SK-N-SH (cell line): ENCODE measurements around the gene CYP2B6.

Experiments
- CTCF ChIP-seq: fragments of 200-600 bp; sonication (generic); IDR thresholded peaks from 2 replicates; pipeline ENCODE4 v1.6.1; 2017; ENCODE audit warnings: antibody characterized with exemption, mild to moderate bottlenecking, moderate library complexity
- EP300 ChIP-seq, 2 experiments: IDR thresholded peaks; 2 replicates each; pipeline versions ENCODE4 v1.4.0 to v1.6.1; 2012; ENCODE audit warnings: borderline replicate concordance in 1 of 2, low read depth in 1 of 2, low read length in 1 of 2
- JUND ChIP-seq: IDR thresholded peaks from 2 replicates; pipeline ENCODE4 v1.4.0; 2012
- PBX3 ChIP-seq: IDR thresholded peaks from 2 replicates; pipeline ENCODE4; 2012
- POLR2AphosphoS5 ChIP-seq: IDR thresholded peaks from 2 replicates; pipeline ENCODE4 v1.6.1; 2012; ENCODE audit warnings: low read depth, low read length
- REST ChIP-seq: IDR thresholded peaks from 2 replicates; pipeline ENCODE4 v1.6.1; 2012; ENCODE audit warnings: mild to moderate bottlenecking, low read depth, low read length, moderate library complexity
- RFX5 ChIP-seq: IDR thresholded peaks from 2 replicates; pipeline ENCODE4 v1.6.1; 2012; ENCODE audit warnings: mild to moderate bottlenecking, improper control_type of control experiment, low read length
- RXRA ChIP-seq: IDR thresholded peaks from 2 replicates; pipeline ENCODE4 v1.4.0; 2012; ENCODE audit warnings: low read depth, mild to moderate bottlenecking, borderline replicate concordance
- SIN3A ChIP-seq: IDR thresholded peaks from 2 replicates; pipeline ENCODE4 v1.6.1; 2012; ENCODE audit warnings: low read depth, mild to moderate bottlenecking, low read length, moderate library complexity, borderline replicate concordance
- TAF1 ChIP-seq: IDR thresholded peaks from 2 replicates; pipeline ENCODE4 v1.6.1; 2012; ENCODE audit warnings: low read depth, mild to moderate bottlenecking, low read length, moderate library complexity, borderline replicate concordance
- TCF12 ChIP-seq: IDR thresholded peaks from 2 replicates; pipeline ENCODE4 v1.4.0; 2012
- TEAD4 ChIP-seq: IDR thresholded peaks from 2 replicates; pipeline ENCODE4 v1.4.0; 2012; ENCODE audit warnings: mild to moderate bottlenecking, borderline replicate concordance; ENCODE audit not compliant: insufficient read depth
- ZBTB33 ChIP-seq: IDR thresholded peaks from 2 replicates; pipeline ENCODE4 v1.4.0; 2012; ENCODE audit warnings: low read depth, borderline replicate concordance

GRCh38 chr19:41025871-41026270 lies 34.8 kb downstream of the CYP2B6 start:
- TF ChIP-seq POLR2AphosphoS5: no peak
- no peak for TF ChIP-seq REST
- no peak for TF ChIP-seq CTCF
- no peak for TF ChIP-seq TEAD4
- TF ChIP-seq SIN3A: no peak
- no peak for TF ChIP-seq PBX3
- no peak for TF ChIP-seq TCF12
- TF ChIP-seq TAF1: no peak
- TF ChIP-seq JUND: no peak
- no peak for TF ChIP-seq EP300 (IDR thresholded peaks at IDR 0.05; ENCODE audit: borderline replicate concordance in 1 of 2, low read depth in 1 of 2, low read length in 1 of 2)
- TF ChIP-seq RFX5: no peak
- TF ChIP-seq ZBTB33: no peak
- no peak for TF ChIP-seq RXRA
